IMR-90 (cell line): ENCODE results near the gene ANKFY1. TPM values are rescaled to one million over a fixed set of nuclear protein-coding genes. Genes with fewer than 3 reads are reported as not detected.

Experiments
- ATAC-seq: fragments of 200-7000 bp; cut with Tn5 transposase; 2 replicates; pipeline ENCODE4 v1.9.1; 2020; ENCODE audit warnings: low read depth, mild to moderate bottlenecking, moderate library complexity
- BruUV-seq: library from RNA; stranded (reverse); fragments of 400-500 nt; replicated peaks from 2 replicates; lab custom pipeline; 2021; lab: Mats Ljungman, UMichigan
- CTCF ChIA-PET: fragments of 300-600 bp; formaldehyde crosslinking; extraction: SDS; loops from one replicate; lab custom pipeline; 2021; ENCODE audit warnings: antibody characterized with exemption; lab: Yijun Ruan, JAX
- POLR2A ChIA-PET: fragments of 300-600 bp; sonication (Branson Sonifier 250); formaldehyde crosslinking; loops from one replicate; lab custom pipeline; 2022; ENCODE audit warnings: antibody characterized with exemption; ENCODE audit not compliant: unreplicated experiment; lab: Charles Lee
- DNase-seq: peaks from one replicate; pipeline ENCODE4 v3.0.0; 2013
- H2AFZ ChIP-seq: replicated peaks from 2 replicates; pipeline ENCODE3; 2013; ENCODE audit warnings: low read length, mild to moderate bottlenecking; ENCODE audit not compliant: poor library complexity
- H2AK5ac ChIP-seq: 2 replicates; pipeline ENCODE4 v1.6.1; 2013; ENCODE audit warnings: low read depth, low read length, inconsistent platforms
- H2AK9ac ChIP-seq: replicated peaks from 2 replicates; pipeline ENCODE3; 2013; ENCODE audit warnings: mild to moderate bottlenecking, low read depth, low read length, moderate library complexity; ENCODE audit not compliant: poor library complexity
- H2BK120ac ChIP-seq: 2 replicates; pipeline ENCODE4 v1.6.1; 2013; ENCODE audit warnings: low read depth, low read length, inconsistent platforms
- H2BK15ac ChIP-seq: 3 replicates; pipeline ENCODE4 v1.6.1; 2013; ENCODE audit warnings: low read depth, low read length, inconsistent platforms
- H2BK20ac ChIP-seq: 2 replicates; pipeline ENCODE4 v1.6.1; 2013; ENCODE audit warnings: low read depth, mild to moderate bottlenecking, inconsistent platforms, low read length, moderate library complexity
- H2BK5ac ChIP-seq: 2 replicates; pipeline ENCODE4 v1.6.1; 2013; ENCODE audit warnings: mild to moderate bottlenecking, low read depth, low read length, inconsistent platforms; ENCODE audit not compliant: poor library complexity, severe bottlenecking
- H3K14ac ChIP-seq: replicated peaks from 2 replicates; pipeline ENCODE4 v1.6.1; 2013; ENCODE audit warnings: low read depth, low read length, inconsistent platforms
- H3K18ac ChIP-seq: 2 replicates; pipeline ENCODE4 v1.6.1; 2013; ENCODE audit warnings: low read depth, low read length, control low read depth
- H3K23ac ChIP-seq: 2 replicates; pipeline ENCODE4 v1.6.1; 2013; ENCODE audit warnings: low read depth, low read length, inconsistent platforms
- H3K27ac ChIP-seq: 2 replicates; pipeline ENCODE4 v1.5.1; 2013; ENCODE audit warnings: mild to moderate bottlenecking, control low read depth, low read length; ENCODE audit not compliant: insufficient read depth
- H3K27me3 ChIP-seq: 2 replicates; pipeline ENCODE4 v1.6.1; 2013; ENCODE audit warnings: low read length; ENCODE audit not compliant: control insufficient read depth, insufficient read depth
- H3K36me3 ChIP-seq: 2 replicates; pipeline ENCODE4 v1.6.1; 2013; ENCODE audit warnings: low read length, mixed read lengths; ENCODE audit not compliant: control insufficient read depth, insufficient read depth
- H3K4ac ChIP-seq: 2 replicates; pipeline ENCODE4 v1.6.1; 2013; ENCODE audit warnings: low read depth, low read length, inconsistent platforms
- H3K4me1 ChIP-seq: 2 replicates; pipeline ENCODE4 v1.6.1; 2013; ENCODE audit warnings: low read length, mixed read lengths; ENCODE audit not compliant: control insufficient read depth, insufficient read depth
- H3K4me2 ChIP-seq: 2 replicates; pipeline ENCODE4 v1.6.1; 2013; ENCODE audit warnings: low read depth, mild to moderate bottlenecking, control low read depth, low read length, moderate library complexity
- H3K4me3 ChIP-seq: 2 replicates; pipeline ENCODE4 v1.5.1; 2013; ENCODE audit warnings: low read depth, mild to moderate bottlenecking, control low read depth, low read length, moderate library complexity; ENCODE audit not compliant: insufficient read depth
- H3K56ac ChIP-seq: 2 replicates; pipeline ENCODE4 v1.6.1; 2013; ENCODE audit warnings: low read length, inconsistent platforms; ENCODE audit not compliant: insufficient read depth; ENCODE audit errors: extremely low read depth
- H3K79me1 ChIP-seq, 2 experiments: 2 replicates each; pipeline ENCODE4 v1.6.1; 2013; ENCODE audit warnings: low read length in 2 of 2, inconsistent platforms in 1 of 2, low read depth in 1 of 2
- H3K9ac ChIP-seq: 2 replicates; pipeline ENCODE4 v1.6.1; 2013; ENCODE audit warnings: low read depth, low read length, control low read depth
- H3K9me1 ChIP-seq: 2 replicates; pipeline ENCODE4 v1.6.1; 2013; ENCODE audit warnings: low read length, inconsistent platforms; ENCODE audit not compliant: insufficient read depth
- H3K9me3 ChIP-seq: 2 replicates; pipeline ENCODE4 v1.6.1; 2013; ENCODE audit warnings: low read length; ENCODE audit not compliant: control insufficient read depth, insufficient read depth
- H4K20me1 ChIP-seq: 2 replicates; pipeline ENCODE4 v1.6.1; 2013; ENCODE audit warnings: low read length, inconsistent platforms; ENCODE audit not compliant: insufficient read depth
- H4K5ac ChIP-seq: 2 replicates; pipeline ENCODE4 v1.6.1; 2013; ENCODE audit warnings: mild to moderate bottlenecking, low read depth, low read length, control low read depth
- H4K8ac ChIP-seq, 2 experiments: 2 replicates each; pipeline ENCODE4 v1.6.1; 2013; ENCODE audit warnings: low read depth in 2 of 2, low read length in 2 of 2, control low read depth in 1 of 2, inconsistent platforms in 1 of 2
- H4K91ac ChIP-seq: 2 replicates; pipeline ENCODE4 v1.6.1; 2013; ENCODE audit warnings: low read depth, low read length, inconsistent platforms; ENCODE audit not compliant: insufficient read depth
- BHLHE40 ChIP-seq: fragments of 150-350 bp; IDR thresholded peaks from 2 replicates; pipeline ENCODE4 v1.6.1; 2016; ENCODE audit warnings: mild to moderate bottlenecking, low read depth, low read length
- CEBPB ChIP-seq: IDR thresholded peaks from 2 replicates; pipeline ENCODE4 v1.6.1; 2012; ENCODE audit warnings: low read depth, low read length, improper control_type of control experiment
- CHD1 ChIP-seq: IDR thresholded peaks from 2 replicates; pipeline ENCODE4 v1.6.1; 2012; ENCODE audit warnings: low read depth, low read length, improper control_type of control experiment
- FOS ChIP-seq: fragments of 150-350 bp; IDR thresholded peaks from 2 replicates; pipeline ENCODE4 v1.6.1; 2016; ENCODE audit warnings: low read depth, low read length
- MAFK ChIP-seq: IDR thresholded peaks from 2 replicates; pipeline ENCODE4 v1.6.1; 2012; ENCODE audit warnings: low read depth, low read length, improper control_type of control experiment
- MXI1 ChIP-seq: IDR thresholded peaks from 2 replicates; pipeline ENCODE4 v1.6.1; 2012; ENCODE audit warnings: low read depth, mild to moderate bottlenecking, low read length, moderate library complexity, borderline replicate concordance
- POLR2A ChIP-seq: IDR thresholded peaks from 2 replicates; pipeline ENCODE4 v1.6.1; 2012; ENCODE audit warnings: mild to moderate bottlenecking, low read depth, low read length
- RAD21 ChIP-seq: IDR thresholded peaks from 2 replicates; pipeline ENCODE4 v1.6.1; 2012; ENCODE audit warnings: low read length, improper control_type of control experiment
- RCOR1 ChIP-seq: IDR thresholded peaks from 2 replicates; pipeline ENCODE4 v1.6.1; 2012; ENCODE audit warnings: mild to moderate bottlenecking, low read length, improper control_type of control experiment; ENCODE audit not compliant: insufficient replicate concordance
- SMC3 ChIP-seq: fragments of 150-350 bp; IDR thresholded peaks from 2 replicates; pipeline ENCODE4 v1.6.1; 2016; ENCODE audit warnings: low read depth, mild to moderate bottlenecking, antibody characterized with exemption, low read length, moderate library complexity
- WGBS, 2 experiments: methylation state at CpG; one replicate each; pipeline versions ENCODE4 v1.1.5 to v1.1.7; 2013; ENCODE audit warnings: missing lambda C conversion rate in 2 of 2; ENCODE audit not compliant: insufficient read length in 1 of 2; ENCODE audit errors: extremely low coverage in 2 of 2; 5-methylcytosine and 5-hydroxymethylcytosine counted together
- dilution Hi-C: fragments of 300-500 bp; cut with HindIII; formaldehyde crosslinking; loops from one replicate; pipeline ENCODE4 v1.14.3; 2018; ENCODE audit warnings: low sequenced_read_pairs; ENCODE audit not compliant: unreplicated experiment
- in situ Hi-C: fragments of 300-500 bp; cut with MboI; formaldehyde crosslinking; loops from 3 replicates; pipeline ENCODE4 v1.14.3; 2019; ENCODE audit warnings: low sequenced_read_pairs, inconsistent platforms, mixed read lengths
- intact Hi-C: fragments of 100-400 bp; cut with micrococcal nuclease; formaldehyde crosslinking; loops from 2 replicates; pipeline ENCODE4 v1.10.0; 2022
- polyA plus RNA-seq, 3 experiments: library from polyadenylated mRNA; depleted of rRNA; stranded (reverse); fragments of >200 nt; gene quantifications; 2 replicates each; pipeline ENCODE4 v1.2.3, GENCODE V29; 2012; ENCODE audit warnings: low replicate concordance in 1 of 3
- total RNA-seq: library from RNA; depleted of rRNA; stranded (reverse); fragments of >200 nt; gene quantifications from 2 replicates; pipeline ENCODE4 v1.2.3, GENCODE V29; 2012
- TF ChIP-seq, protein P1 (sequence below): fragments of 150-350 bp; IDR thresholded peaks from 2 replicates; pipeline ENCODE4 v1.6.1; 2016; ENCODE audit warnings: low read depth, mild to moderate bottlenecking, low read length, moderate library complexity, borderline replicate concordance
- TF ChIP-seq, protein P2 (sequence below): conservative IDR thresholded peaks from 2 replicates; pipeline ENCODE4 v1.5.1; 2012; ENCODE audit warnings: mild to moderate bottlenecking, low read depth, low read length, improper control_type of control experiment
- TF ChIP-seq, protein P3 (sequence below): fragments of 150-350 bp; IDR thresholded peaks from 2 replicates; pipeline ENCODE4 v1.6.1; 2017; ENCODE audit warnings: mild to moderate bottlenecking, antibody characterized with exemption, low read length, low read depth

The ANKFY1 gene
- total and polyA plus RNA-seq, 2 of the 4 experiments (the other 2 are of a cell fraction) = 32.3 to 48.9 TPM

DNA sequence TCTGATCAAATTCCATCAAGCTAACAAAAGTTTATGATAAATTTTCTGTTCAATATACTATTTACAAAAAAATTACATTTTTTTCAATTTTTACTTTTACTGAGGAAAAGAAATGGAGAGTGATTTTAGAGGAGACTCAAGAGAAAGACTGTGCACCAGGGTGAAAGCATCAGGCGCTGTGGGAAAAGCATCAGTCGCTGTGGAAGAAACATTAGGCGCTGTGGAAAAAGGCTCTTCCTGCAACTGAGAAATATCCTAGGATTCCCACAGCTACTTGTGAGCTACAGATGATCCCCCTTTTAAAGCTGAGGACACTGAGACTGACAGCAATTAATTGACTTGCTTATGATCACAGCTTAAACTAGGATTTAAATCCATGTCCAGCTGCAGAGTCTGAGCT is 4.9 kb downstream of the ANKFY1 start:
- no peak overlapping the region for H2BK15ac ChIP-seq
- peaks cover 4% of the 10 kb centered on the region for H3K36me3 ChIP-seq
- in situ Hi-C loops (no loop called here), intact Hi-C loops (no loop called here), dilution Hi-C loops (no loop called here)
- no peak overlapping the region for H3K27ac ChIP-seq
- H3K4ac ChIP-seq = no peak overlapping the region
- no TSS peak for BruUV-seq
- ATAC-seq (no peak), DNase-seq (no peak)
- peaks cover 5% of the 10 kb centered on the region for H3K9me3 ChIP-seq
- no peaks in the 10 kb centered on the region for H3K27me3 ChIP-seq
- POLR2A ChIA-PET = no interaction called here
- H3K9ac ChIP-seq = no peak overlapping the region
- H3K79me1 ChIP-seq = peaks cover 21 to 71% of the 10 kb centered on the region in 2 experiments
- H2AFZ ChIP-seq = no peak overlapping the region
- peaks cover 2% of the 10 kb centered on the region for H3K4me1 ChIP-seq
- H3K14ac ChIP-seq = no peak overlapping the region
- WGBS, 2 experiments = no CpG with 5 or more reads among the region's 3 CpGs
- H3K9me1 ChIP-seq = peaks cover 14% of the 10 kb centered on the region
- no peak overlapping the region for H3K56ac ChIP-seq
- no peak overlapping the region for H2BK20ac ChIP-seq
- no peak overlapping the region for H4K8ac ChIP-seq
- H4K5ac ChIP-seq = no peak overlapping the region
- no peak overlapping the region for H4K91ac ChIP-seq
- CTCF ChIA-PET = no interaction called here
- H2BK5ac ChIP-seq = no peak overlapping the region
- H2AK9ac ChIP-seq = no peak overlapping the region
- no peak for TF ChIP-seq CEBPB
- no peak for TF ChIP-seq POLR2A
- no peak for TF ChIP-seq SMC3
- no peak for TF ChIP-seq RAD21
- TF ChIP-seq FOS = no peak
- TF ChIP-seq CHD1 = no peak
- TF ChIP-seq MXI1 = no peak
- TF ChIP-seq, protein P1, sequence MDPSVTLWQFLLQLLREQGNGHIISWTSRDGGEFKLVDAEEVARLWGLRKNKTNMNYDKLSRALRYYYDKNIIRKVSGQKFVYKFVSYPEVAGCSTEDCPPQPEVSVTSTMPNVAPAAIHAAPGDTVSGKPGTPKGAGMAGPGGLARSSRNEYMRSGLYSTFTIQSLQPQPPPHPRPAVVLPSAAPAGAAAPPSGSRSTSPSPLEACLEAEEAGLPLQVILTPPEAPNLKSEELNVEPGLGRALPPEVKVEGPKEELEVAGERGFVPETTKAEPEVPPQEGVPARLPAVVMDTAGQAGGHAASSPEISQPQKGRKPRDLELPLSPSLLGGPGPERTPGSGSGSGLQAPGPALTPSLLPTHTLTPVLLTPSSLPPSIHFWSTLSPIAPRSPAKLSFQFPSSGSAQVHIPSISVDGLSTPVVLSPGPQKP = no peak
- TF ChIP-seq RCOR1 = no peak
- TF ChIP-seq, protein P2, sequence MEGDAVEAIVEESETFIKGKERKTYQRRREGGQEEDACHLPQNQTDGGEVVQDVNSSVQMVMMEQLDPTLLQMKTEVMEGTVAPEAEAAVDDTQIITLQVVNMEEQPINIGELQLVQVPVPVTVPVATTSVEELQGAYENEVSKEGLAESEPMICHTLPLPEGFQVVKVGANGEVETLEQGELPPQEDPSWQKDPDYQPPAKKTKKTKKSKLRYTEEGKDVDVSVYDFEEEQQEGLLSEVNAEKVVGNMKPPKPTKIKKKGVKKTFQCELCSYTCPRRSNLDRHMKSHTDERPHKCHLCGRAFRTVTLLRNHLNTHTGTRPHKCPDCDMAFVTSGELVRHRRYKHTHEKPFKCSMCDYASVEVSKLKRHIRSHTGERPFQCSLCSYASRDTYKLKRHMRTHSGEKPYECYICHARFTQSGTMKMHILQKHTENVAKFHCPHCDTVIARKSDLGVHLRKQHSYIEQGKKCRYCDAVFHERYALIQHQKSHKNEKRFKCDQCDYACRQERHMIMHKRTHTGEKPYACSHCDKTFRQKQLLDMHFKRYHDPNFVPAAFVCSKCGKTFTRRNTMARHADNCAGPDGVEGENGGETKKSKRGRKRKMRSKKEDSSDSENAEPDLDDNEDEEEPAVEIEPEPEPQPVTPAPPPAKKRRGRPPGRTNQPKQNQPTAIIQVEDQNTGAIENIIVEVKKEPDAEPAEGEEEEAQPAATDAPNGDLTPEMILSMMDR = no peak
- TF ChIP-seq MAFK = no peak
- TF ChIP-seq BHLHE40 = no peak
- TF ChIP-seq, protein P3, sequence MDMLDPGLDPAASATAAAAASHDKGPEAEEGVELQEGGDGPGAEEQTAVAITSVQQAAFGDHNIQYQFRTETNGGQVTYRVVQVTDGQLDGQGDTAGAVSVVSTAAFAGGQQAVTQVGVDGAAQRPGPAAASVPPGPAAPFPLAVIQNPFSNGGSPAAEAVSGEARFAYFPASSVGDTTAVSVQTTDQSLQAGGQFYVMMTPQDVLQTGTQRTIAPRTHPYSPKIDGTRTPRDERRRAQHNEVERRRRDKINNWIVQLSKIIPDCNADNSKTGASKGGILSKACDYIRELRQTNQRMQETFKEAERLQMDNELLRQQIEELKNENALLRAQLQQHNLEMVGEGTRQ = no peak
- H3K4me2 ChIP-seq = no peak overlapping the region
- H4K20me1 ChIP-seq = peaks cover 57% of the 10 kb centered on the region
- no peak overlapping the region for H3K23ac ChIP-seq
- H2AK5ac ChIP-seq = no peak overlapping the region
- no peak overlapping the region for H3K4me3 ChIP-seq
- H2BK120ac ChIP-seq = no peak overlapping the region
- H3K18ac ChIP-seq = no peak overlapping the region
